GM21576 (cell line): Measurements from ENCODE around the gene MGAT3.
"Not testable (repeated sequence)": the region's sequence is repeated elsewhere in the genome, so short reads cannot be mapped to it uniquely, and the experiment has no call there.

Experiments used
- ATAC-seq: cut with Tn5 transposase; IDR thresholded peaks from one replicate; pipeline ENCODE4 v1.9.1; 2021; ENCODE audit warnings: mild to moderate bottlenecking, moderate library complexity; ENCODE audit not compliant: unreplicated experiment

Gene MGAT3

GRCh38 chr22:39508393-39508792 lies 51.6 kb downstream of the MGAT3 start:
- ATAC-seq: no peak

- no peak for ATAC-seq
Measured at GRCh38 chr22:39510529-39511149, 53.8 kb downstream of the MGAT3 start.

GRCh38 chr22:39511226-39511625 lies 54.4 kb downstream of the MGAT3 start:
- ATAC-seq: no peak

GRCh38 chr22:39512026-39512425 lies 55.2 kb downstream of the MGAT3 start:
- ATAC-seq: no peak

- ATAC-seq: no peak
Measured at GRCh38 chr22:39513791-39514190, 57.0 kb downstream of the MGAT3 start.

- ATAC-seq: no peak
Measured at GRCh38 chr22:39514373-39514973, 57.7 kb downstream of the MGAT3 start.

GRCh38 chr22:39515266-39516050 lies 58.6 kb downstream of the MGAT3 start:
- ATAC-seq: no peak

- ATAC-seq: no peak
Measured at GRCh38 chr22:39517470-39517869, 60.7 kb downstream of the MGAT3 start.

- ATAC-seq: no peak
Measured at GRCh38 chr22:39518144-39518786, 61.5 kb downstream of the MGAT3 start.

- ATAC-seq: no peak
Measured at GRCh38 chr22:39518996-39519680, 62.3 kb downstream of the MGAT3 start.

- ATAC-seq: peak; percentile 66
Measured at GRCh38 chr22:39519681-39520225, 62.9 kb downstream of the MGAT3 start.

- peak; percentile 32 for ATAC-seq
Measured at GRCh38 chr22:39520226-39521105, 63.7 kb downstream of the MGAT3 start, which contains the start of gene ATF4. Gene ATF4, plus strand, starts transcription at chr22:39520562. Its CDS starts 884 bp downstream, at chr22:39521446.

GRCh38 chr22:39521106-39521885 lies 64.5 kb downstream of the MGAT3 start:
- ATAC-seq: not testable (repeated sequence)

GRCh38 chr22:39522091-39522490 lies 65.3 kb downstream of the MGAT3 start:
- ATAC-seq: not testable (repeated sequence)

GRCh38 chr22:39522567-39523300 lies 65.9 kb downstream of the MGAT3 start:
- ATAC-seq: no peak

GRCh38 chr22:39524089-39524752 lies 67.4 kb downstream of the MGAT3 start:
- no peak for ATAC-seq
